HEK293 (cell line): ENCODE data around the gene ORC4.

ENCODE experiments used
- CTCF ChIA-PET: fragments of 350-600 bp; formaldehyde crosslinking; extraction: SDS; loops from one replicate; lab custom pipeline; 2021; ENCODE audit warnings: antibody characterized with exemption; lab: Yijun Ruan, JAX
- POLR2A ChIA-PET: fragments of 300-600 bp; formaldehyde crosslinking; extraction: SDS; loops from one replicate; lab custom pipeline; 2020; ENCODE audit warnings: antibody characterized with exemption, inconsistent platforms; lab: Yijun Ruan, JAX
- H3K27ac ChIP-seq: fragments of 200-500 bp; sonication (Bioruptor generic); 2 replicates; pipeline ENCODE4 v1.5.1; 2014; ENCODE audit warnings: low read depth, low read length, control low read depth, inconsistent platforms; ENCODE audit errors: extremely low read depth
- H3K36me3 ChIP-seq, 2 experiments: fragments of 200-500 bp in 1 of 2; sonication (Bioruptor generic) in 1 of 2; 1 replicate in 1 of 2; 2 replicates in 1 of 2; pipeline ENCODE4 v1.5.1; 2014 to 2017; ENCODE audit warnings: inconsistent platforms in 2 of 2, low read length in 2 of 2; ENCODE audit not compliant: control insufficient read depth in 2 of 2, insufficient read depth in 1 of 2
- H3K4me1 ChIP-seq: fragments of 200-500 bp; sonication (Bioruptor generic); 2 replicates; pipeline ENCODE4 v1.5.1; 2014; ENCODE audit warnings: mild to moderate bottlenecking, low read length, inconsistent platforms; ENCODE audit not compliant: control insufficient read depth, insufficient read depth
- H3K4me3 ChIP-seq: 2 replicates; pipeline ENCODE4 v1.5.1; 2011; ENCODE audit warnings: low read depth, mild to moderate bottlenecking, control low read depth, low read length, moderate library complexity
- H3K9me3 ChIP-seq: fragments of 200-500 bp; sonication (Bioruptor generic); 2 replicates; pipeline ENCODE4 v1.5.1; 2014; ENCODE audit warnings: low read depth, low read length, inconsistent platforms; ENCODE audit not compliant: control insufficient read depth, insufficient read depth
- HOXA7 ChIP-seq: sonication (generic); formaldehyde crosslinking; IDR thresholded peaks from 2 replicates; pipeline ENCODE4 v1.8.1; 2022; ENCODE audit warnings: missing genetic modification reagents, borderline replicate concordance
- SCRT1 ChIP-seq: fragments of 450-650 bp; formaldehyde crosslinking; IDR thresholded peaks from 2 replicates; pipeline ENCODE4 v1.5.1; 2016; ENCODE audit warnings: missing biosample characterization, missing genetic modification characterization, borderline replicate concordance
- YY2 ChIP-seq: fragments of 450-650 bp; formaldehyde crosslinking; IDR thresholded peaks from 2 replicates; pipeline ENCODE4 v1.5.1; 2016; ENCODE audit warnings: missing biosample characterization, missing genetic modification characterization
- ZFP3 ChIP-seq: fragments of 450-650 bp; formaldehyde crosslinking; IDR thresholded peaks from 2 replicates; pipeline ENCODE4 v1.5.1; 2016; ENCODE audit warnings: low read depth, missing biosample characterization, missing genetic modification characterization
- ZNF112 ChIP-seq: fragments of 450-650 bp; formaldehyde crosslinking; IDR thresholded peaks from 2 replicates; pipeline ENCODE4 v1.5.0; 2017; ENCODE audit warnings: missing biosample characterization, missing genetic modification characterization
- ZNF140 ChIP-seq: fragments of 450-650 bp; formaldehyde crosslinking; IDR thresholded peaks from 2 replicates; pipeline ENCODE4 v1.5.1; 2016; ENCODE audit warnings: missing biosample characterization, missing genetic modification characterization
- ZNF169 ChIP-seq: fragments of 450-650 bp; formaldehyde crosslinking; IDR thresholded peaks from 2 replicates; pipeline ENCODE4 v1.5.1; 2016; ENCODE audit warnings: missing biosample characterization, missing genetic modification characterization
- ZNF214 ChIP-seq: fragments of 450-650 bp; formaldehyde crosslinking; IDR thresholded peaks from 2 replicates; pipeline ENCODE4 v1.5.1; 2017; ENCODE audit warnings: missing biosample characterization, mild to moderate bottlenecking, missing genetic modification characterization, borderline replicate concordance
- ZNF571 ChIP-seq: fragments of 450-650 bp; formaldehyde crosslinking; IDR thresholded peaks from 2 replicates; pipeline ENCODE4 v1.5.0; 2017; ENCODE audit warnings: missing biosample characterization, missing genetic modification characterization
- ZNF600 ChIP-seq: fragments of 450-650 bp; formaldehyde crosslinking; IDR thresholded peaks from 2 replicates; pipeline ENCODE4 v1.5.1; 2016; ENCODE audit warnings: missing biosample characterization, missing genetic modification characterization
- ZNF654 ChIP-seq: fragments of 450-650 bp; formaldehyde crosslinking; IDR thresholded peaks from 2 replicates; pipeline ENCODE4 v1.5.1; 2016; ENCODE audit warnings: low read depth, missing biosample characterization, missing genetic modification characterization
- ZNF658 ChIP-seq: fragments of 450-650 bp; formaldehyde crosslinking; IDR thresholded peaks from 2 replicates; pipeline ENCODE4; 2016; ENCODE audit warnings: missing biosample characterization, missing genetic modification characterization
- ZNF776 ChIP-seq: fragments of 450-650 bp; formaldehyde crosslinking; IDR thresholded peaks from 2 replicates; pipeline ENCODE4 v1.5.0; 2017; ENCODE audit warnings: missing biosample characterization, missing genetic modification characterization, borderline replicate concordance
- ZSCAN30 ChIP-seq: fragments of 450-650 bp; IDR thresholded peaks from 2 replicates; pipeline ENCODE4 v1.5.1; 2018; ENCODE audit warnings: missing biosample characterization, mild to moderate bottlenecking, missing genetic modification characterization, moderate library complexity
- TF ChIP-seq, protein P1 (sequence below): fragments of 450-650 bp; formaldehyde crosslinking; conservative IDR thresholded peaks from 2 replicates; pipeline ENCODE4 v1.5.1; 2016; ENCODE audit warnings: low read depth, missing biosample characterization, missing genetic modification characterization
- TF ChIP-seq, protein P2 (sequence below): sonication (generic); formaldehyde crosslinking; IDR thresholded peaks from 2 replicates; pipeline ENCODE4 v1.8.1; 2022; ENCODE audit warnings: mild to moderate bottlenecking, moderate library complexity, missing genetic modification reagents
- TF ChIP-seq, protein P3 (sequence below): fragments of 450-650 bp; formaldehyde crosslinking; IDR thresholded peaks from 2 replicates; pipeline ENCODE4 v1.5.1; 2016; ENCODE audit warnings: missing biosample characterization, missing genetic modification characterization, borderline replicate concordance
- TF ChIP-seq, protein P4 (sequence below): fragments of 450-650 bp; formaldehyde crosslinking; IDR thresholded peaks from 2 replicates; pipeline ENCODE4 v1.5.1; 2016; ENCODE audit warnings: missing biosample characterization, missing genetic modification characterization, borderline replicate concordance
- TF ChIP-seq, protein P5 (sequence below): fragments of 450-650 bp; formaldehyde crosslinking; IDR thresholded peaks from 2 replicates; pipeline ENCODE4 v1.5.1; 2017; ENCODE audit warnings: missing biosample characterization, missing genetic modification characterization

Gene ORC4

DNA sequence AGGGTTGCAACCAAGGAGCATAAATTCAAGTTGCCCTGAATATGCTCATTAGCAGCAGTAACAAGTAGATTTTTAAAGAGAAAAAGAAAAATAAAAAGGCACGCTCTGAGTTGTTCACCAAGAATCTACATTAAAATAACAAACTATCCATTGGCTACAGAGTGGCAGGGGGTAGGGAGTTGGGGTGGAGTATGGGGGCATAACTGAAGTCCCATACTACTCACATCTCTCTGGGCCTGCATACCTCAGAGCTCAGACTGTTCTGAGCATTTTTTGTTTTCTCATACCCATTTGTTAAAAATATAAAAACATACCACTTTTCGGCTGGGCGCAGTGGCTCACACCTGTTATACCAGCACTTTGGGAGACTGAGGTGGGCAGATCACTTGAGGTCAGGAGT lies 31.4 kb downstream of the ORC4 start (continued):
- TF ChIP-seq, protein P1, sequence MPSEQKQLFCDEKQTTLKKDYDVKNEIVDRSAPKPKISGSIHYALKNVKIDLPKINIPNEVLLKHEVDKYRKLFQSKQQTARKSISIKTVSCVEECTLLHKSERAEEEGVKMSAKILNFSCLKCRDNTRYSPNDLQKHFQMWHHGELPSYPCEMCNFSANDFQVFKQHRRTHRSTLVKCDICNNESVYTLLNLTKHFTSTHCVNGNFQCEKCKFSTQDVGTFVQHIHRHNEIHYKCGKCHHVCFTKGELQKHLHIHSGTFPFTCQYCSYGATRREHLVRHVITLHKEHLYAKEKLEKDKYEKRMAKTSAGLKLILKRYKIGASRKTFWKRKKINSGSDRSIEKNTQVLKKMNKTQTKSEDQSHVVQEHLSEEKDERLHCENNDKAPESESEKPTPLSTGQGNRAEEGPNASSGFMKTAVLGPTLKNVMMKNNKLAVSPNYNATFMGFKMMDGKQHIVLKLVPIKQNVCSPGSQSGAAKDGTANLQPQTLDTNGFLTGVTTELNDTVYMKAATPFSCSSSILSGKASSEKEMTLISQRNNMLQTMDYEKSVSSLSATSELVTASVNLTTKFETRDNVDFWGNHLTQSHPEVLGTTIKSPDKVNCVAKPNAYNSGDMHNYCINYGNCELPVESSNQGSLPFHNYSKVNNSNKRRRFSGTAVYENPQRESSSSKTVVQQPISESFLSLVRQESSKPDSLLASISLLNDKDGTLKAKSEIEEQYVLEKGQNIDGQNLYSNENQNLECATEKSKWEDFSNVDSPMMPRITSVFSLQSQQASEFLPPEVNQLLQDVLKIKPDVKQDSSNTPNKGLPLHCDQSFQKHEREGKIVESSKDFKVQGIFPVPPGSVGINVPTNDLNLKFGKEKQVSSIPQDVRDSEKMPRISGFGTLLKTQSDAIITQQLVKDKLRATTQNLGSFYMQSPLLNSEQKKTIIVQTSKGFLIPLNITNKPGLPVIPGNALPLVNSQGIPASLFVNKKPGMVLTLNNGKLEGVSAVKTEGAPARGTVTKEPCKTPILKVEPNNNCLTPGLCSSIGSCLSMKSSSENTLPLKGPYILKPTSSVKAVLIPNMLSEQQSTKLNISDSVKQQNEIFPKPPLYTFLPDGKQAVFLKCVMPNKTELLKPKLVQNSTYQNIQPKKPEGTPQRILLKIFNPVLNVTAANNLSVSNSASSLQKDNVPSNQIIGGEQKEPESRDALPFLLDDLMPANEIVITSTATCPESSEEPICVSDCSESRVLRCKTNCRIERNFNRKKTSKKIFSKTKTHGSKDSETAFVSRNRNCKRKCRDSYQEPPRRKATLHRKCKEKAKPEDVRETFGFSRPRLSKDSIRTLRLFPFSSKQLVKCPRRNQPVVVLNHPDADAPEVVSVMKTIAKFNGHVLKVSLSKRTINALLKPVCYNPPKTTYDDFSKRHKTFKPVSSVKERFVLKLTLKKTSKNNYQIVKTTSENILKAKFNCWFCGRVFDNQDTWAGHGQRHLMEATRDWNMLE: no peak
- TF ChIP-seq ZNF169 (tag by site-specific recombination) (no peak), ZFP3 (tag by site-specific recombination) (no peak), ZNF140 (tag by site-specific recombination) (no peak), HOXA7 (CRISPR knock-in tag) (no peak), ZSCAN30 (tag by site-specific recombination) (no peak), ZNF112 (tag by site-specific recombination) (no peak)
- TF ChIP-seq, protein P2, sequence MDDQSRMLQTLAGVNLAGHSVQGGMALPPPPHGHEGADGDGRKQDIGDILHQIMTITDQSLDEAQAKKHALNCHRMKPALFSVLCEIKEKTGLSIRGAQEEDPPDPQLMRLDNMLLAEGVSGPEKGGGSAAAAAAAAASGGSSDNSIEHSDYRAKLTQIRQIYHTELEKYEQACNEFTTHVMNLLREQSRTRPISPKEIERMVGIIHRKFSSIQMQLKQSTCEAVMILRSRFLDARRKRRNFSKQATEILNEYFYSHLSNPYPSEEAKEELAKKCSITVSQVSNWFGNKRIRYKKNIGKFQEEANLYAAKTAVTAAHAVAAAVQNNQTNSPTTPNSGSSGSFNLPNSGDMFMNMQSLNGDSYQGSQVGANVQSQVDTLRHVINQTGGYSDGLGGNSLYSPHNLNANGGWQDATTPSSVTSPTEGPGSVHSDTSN: no peak

DNA sequence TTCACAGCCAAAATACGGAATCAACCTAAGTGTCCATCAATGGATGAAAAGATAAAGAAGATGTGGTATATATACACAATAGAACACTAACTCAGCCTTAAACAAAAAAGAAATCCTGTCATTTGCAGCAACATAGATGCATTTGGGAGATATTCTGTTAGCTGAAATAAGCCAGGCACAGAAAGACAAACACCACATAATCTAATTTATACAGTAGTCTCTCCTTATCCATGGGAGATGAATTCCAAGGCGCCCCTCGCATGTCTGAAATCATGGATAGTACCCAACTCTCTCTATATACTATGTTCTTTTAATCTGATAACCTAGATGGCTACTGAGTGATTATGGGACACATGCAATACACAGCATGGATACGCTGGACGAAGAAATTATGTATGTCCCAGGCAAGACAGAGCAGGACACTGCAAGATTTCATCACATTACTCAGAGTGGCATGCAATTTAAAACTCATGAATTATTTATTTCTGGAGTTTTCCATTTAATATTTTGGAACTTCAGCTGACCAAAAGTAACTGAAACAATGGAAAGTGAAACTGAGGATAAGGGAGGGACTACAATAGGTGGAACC lies 39.5 kb downstream of the ORC4 start:
- Histone ChIP-seq H3K9me3 (no peaks in the 10 kb centered on the region), H3K4me3 (no peak overlapping the region), H3K27ac (no peak overlapping the region), H3K4me1 (no peaks in the 10 kb centered on the region), H3K36me3 (peaks cover 0 to 7% of the 10 kb centered on the region in 2 experiments; a peak in 1 of 3 replicates)
- TF ChIP-seq ZNF658 (tag by site-specific recombination) (no peak), ZNF600 (tag by site-specific recombination) (no peak), ZNF571 (tag by site-specific recombination) (no peak)
- ChIA-PET CTCF (no interaction called here), POLR2A (no interaction called here)

DNA sequence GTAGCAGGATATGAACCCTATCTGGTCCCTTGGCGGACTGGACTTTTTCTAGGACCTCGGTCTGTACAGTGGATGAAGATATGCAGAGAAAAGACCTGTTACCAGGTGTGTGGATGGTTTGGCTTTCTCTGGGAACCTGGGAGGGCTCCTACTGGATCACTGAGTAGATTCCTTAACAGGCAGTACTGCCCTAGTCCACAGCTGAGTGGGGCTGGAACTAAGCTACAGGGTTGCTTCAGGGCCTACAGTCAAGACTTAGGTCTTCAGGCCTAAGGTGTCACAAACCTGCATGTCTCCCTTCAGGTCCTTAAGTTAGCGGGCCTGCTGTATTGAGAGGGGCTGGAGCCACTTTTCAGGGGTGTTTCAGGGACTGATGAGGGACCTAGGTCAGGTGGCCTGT lies 42.9 kb downstream of the ORC4 start:
- Histone ChIP-seq H3K36me3 (peaks cover 4 to 12% of the 10 kb centered on the region in 2 experiments; a peak in 2 of 3 replicates), H3K4me3 (no peak overlapping the region), H3K9me3 (no peaks in the 10 kb centered on the region), H3K27ac (no peak overlapping the region), H3K4me1 (no peaks in the 10 kb centered on the region)
- TF ChIP-seq ZNF654: no peak
- TF ChIP-seq YY2 (tag by site-specific recombination): no peak
- TF ChIP-seq, protein P3, sequence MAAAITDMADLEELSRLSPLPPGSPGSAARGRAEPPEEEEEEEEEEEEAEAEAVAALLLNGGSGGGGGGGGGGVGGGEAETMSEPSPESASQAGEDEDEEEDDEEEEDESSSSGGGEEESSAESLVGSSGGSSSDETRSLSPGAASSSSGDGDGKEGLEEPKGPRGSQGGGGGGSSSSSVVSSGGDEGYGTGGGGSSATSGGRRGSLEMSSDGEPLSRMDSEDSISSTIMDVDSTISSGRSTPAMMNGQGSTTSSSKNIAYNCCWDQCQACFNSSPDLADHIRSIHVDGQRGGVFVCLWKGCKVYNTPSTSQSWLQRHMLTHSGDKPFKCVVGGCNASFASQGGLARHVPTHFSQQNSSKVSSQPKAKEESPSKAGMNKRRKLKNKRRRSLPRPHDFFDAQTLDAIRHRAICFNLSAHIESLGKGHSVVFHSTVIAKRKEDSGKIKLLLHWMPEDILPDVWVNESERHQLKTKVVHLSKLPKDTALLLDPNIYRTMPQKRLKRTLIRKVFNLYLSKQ: no peak
- TF ChIP-seq, protein P4, sequence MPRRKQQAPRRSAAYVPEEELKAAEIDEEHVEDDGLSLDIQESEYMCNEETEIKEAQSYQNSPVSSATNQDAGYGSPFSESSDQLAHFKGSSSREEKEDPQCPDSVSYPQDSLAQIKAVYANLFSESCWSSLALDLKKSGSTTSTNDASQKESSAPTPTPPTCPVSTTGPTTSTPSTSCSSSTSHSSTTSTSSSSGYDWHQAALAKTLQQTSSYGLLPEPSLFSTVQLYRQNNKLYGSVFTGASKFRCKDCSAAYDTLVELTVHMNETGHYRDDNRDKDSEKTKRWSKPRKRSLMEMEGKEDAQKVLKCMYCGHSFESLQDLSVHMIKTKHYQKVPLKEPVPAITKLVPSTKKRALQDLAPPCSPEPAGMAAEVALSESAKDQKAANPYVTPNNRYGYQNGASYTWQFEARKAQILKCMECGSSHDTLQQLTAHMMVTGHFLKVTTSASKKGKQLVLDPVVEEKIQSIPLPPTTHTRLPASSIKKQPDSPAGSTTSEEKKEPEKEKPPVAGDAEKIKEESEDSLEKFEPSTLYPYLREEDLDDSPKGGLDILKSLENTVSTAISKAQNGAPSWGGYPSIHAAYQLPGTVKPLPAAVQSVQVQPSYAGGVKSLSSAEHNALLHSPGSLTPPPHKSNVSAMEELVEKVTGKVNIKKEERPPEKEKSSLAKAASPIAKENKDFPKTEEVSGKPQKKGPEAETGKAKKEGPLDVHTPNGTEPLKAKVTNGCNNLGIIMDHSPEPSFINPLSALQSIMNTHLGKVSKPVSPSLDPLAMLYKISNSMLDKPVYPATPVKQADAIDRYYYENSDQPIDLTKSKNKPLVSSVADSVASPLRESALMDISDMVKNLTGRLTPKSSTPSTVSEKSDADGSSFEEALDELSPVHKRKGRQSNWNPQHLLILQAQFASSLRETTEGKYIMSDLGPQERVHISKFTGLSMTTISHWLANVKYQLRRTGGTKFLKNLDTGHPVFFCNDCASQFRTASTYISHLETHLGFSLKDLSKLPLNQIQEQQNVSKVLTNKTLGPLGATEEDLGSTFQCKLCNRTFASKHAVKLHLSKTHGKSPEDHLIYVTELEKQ (tag by site-specific recombination): no peak
- TF ChIP-seq, protein P5, sequence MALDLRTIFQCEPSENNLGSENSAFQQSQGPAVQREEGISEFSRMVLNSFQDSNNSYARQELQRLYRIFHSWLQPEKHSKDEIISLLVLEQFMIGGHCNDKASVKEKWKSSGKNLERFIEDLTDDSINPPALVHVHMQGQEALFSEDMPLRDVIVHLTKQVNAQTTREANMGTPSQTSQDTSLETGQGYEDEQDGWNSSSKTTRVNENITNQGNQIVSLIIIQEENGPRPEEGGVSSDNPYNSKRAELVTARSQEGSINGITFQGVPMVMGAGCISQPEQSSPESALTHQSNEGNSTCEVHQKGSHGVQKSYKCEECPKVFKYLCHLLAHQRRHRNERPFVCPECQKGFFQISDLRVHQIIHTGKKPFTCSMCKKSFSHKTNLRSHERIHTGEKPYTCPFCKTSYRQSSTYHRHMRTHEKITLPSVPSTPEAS (tag by site-specific recombination): no peak
- no peak for TF ChIP-seq SCRT1 (tag by site-specific recombination)
- no peak for TF ChIP-seq ZNF214
- TF ChIP-seq ZNF776 (tag by site-specific recombination): no peak
- ChIA-PET POLR2A (no interaction called here), CTCF (interaction anchor here (1.0 to 1.3 kb wide), 2 partner anchors 10 to 1012 kb away, joined by 3 to 6 read pairs; no protein-coding TSS in a partner anchor)
